SK-N-SH (cell line): ENCODE results near the gene NXNL1. TPM values are rescaled to one million over a fixed set of nuclear protein-coding genes. Genes with fewer than 3 reads are reported as not detected.

Experiments
- CTCF ChIA-PET: fragments of 300-600, 350-600 bp; formaldehyde crosslinking; extraction: SDS; loops from one replicate; lab custom pipeline; 2021; lab: Yijun Ruan, JAX
- POLR2A ChIA-PET: fragments of 350-600 bp; sonication (Branson Sonifier 250); formaldehyde crosslinking; extraction: SDS; loops from one replicate; lab custom pipeline; 2020; ENCODE audit warnings: antibody characterized with exemption, inconsistent platforms; lab: Yijun Ruan, JAX
- DNase-seq: peaks from one replicate; pipeline ENCODE4 v3.0.0; 2012
- H2AFZ ChIP-seq: fragments of 200-600 bp; sonication (generic); 2 replicates; pipeline ENCODE4 v1.8.1; 2016; ENCODE audit warnings: antibody characterized with exemption, mild to moderate bottlenecking, low read depth
- H3F3A ChIP-seq: fragments of 200-600 bp; sonication (generic); replicated peaks from 2 replicates; pipeline ENCODE3; 2016; ENCODE audit warnings: antibody characterized with exemption, mild to moderate bottlenecking; ENCODE audit not compliant: insufficient read depth
- H3K27ac ChIP-seq, 2 experiments: fragments of 200-500 bp in 1 of 2; fragments of 200-600 bp in 1 of 2; sonication (Bioruptor generic) in 1 of 2; sonication (generic), shearing (Covaris generic) in 1 of 2; 2 replicates each; pipeline versions ENCODE4 v1.5.1 to v1.6.1; 2014 to 2016; ENCODE audit warnings: low read depth in 2 of 2, inconsistent platforms in 1 of 2, low read length in 1 of 2, mild to moderate bottlenecking in 1 of 2, mixed read lengths in 1 of 2
- H3K27me3 ChIP-seq: fragments of 200-600 bp; sonication (generic), shearing (Covaris generic); 2 replicates; pipeline ENCODE4 v1.6.1; 2016; ENCODE audit warnings: mixed run types; ENCODE audit not compliant: insufficient read depth
- H3K36me3 ChIP-seq, 2 experiments: fragments of 200-500 bp in 1 of 2; fragments of 200-600 bp in 1 of 2; sonication (Bioruptor generic) in 1 of 2; sonication (generic) in 1 of 2; replicated peaks in 1 of 2; 2 replicates each; pipeline versions ENCODE3 to v1.5.1; 2014 to 2016; ENCODE audit warnings: low read length in 1 of 2, mild to moderate bottlenecking in 1 of 2; ENCODE audit not compliant: insufficient read depth in 2 of 2, control insufficient read depth in 1 of 2
- H3K4me1 ChIP-seq, 2 experiments: fragments of 200-500 bp in 1 of 2; fragments of 200-600 bp in 1 of 2; sonication (Bioruptor generic) in 1 of 2; sonication (generic), shearing (Covaris generic) in 1 of 2; 2 replicates each; pipeline versions ENCODE4 v1.5.1 to v1.6.1; 2014 to 2016; ENCODE audit warnings: low read depth in 1 of 2, low read length in 1 of 2, mixed run types in 1 of 2; ENCODE audit not compliant: insufficient read depth in 2 of 2, control insufficient read depth in 1 of 2
- H3K4me2 ChIP-seq: fragments of 200-600 bp; sonication (generic), shearing (Covaris generic); 2 replicates; pipeline ENCODE4 v1.6.1; 2017; ENCODE audit warnings: mixed run types
- H3K4me3 ChIP-seq, 2 experiments: fragments of 200-500 bp in 1 of 2; fragments of 200-600 bp in 1 of 2; sonication (Bioruptor generic) in 1 of 2; sonication (generic), shearing (Covaris generic) in 1 of 2; 2 replicates each; pipeline versions ENCODE4 v1.5.1 to v1.8.1; 2014 to 2016; ENCODE audit warnings: low read depth in 2 of 2, inconsistent platforms in 1 of 2, low read length in 1 of 2, mild to moderate bottlenecking in 1 of 2, mixed read lengths in 1 of 2, moderate library complexity in 1 of 2
- H3K79me2 ChIP-seq: fragments of 200-600 bp; sonication (generic); 2 replicates; pipeline ENCODE4 v1.8.1; 2017; ENCODE audit warnings: mild to moderate bottlenecking; ENCODE audit not compliant: insufficient read depth
- H3K9ac ChIP-seq: fragments of 200-600 bp; sonication (generic); 2 replicates; pipeline ENCODE4 v1.6.1; 2017; ENCODE audit warnings: mixed run types
- H3K9me2 ChIP-seq: fragments of 200-600 bp; sonication (generic); 2 replicates; pipeline ENCODE4 v1.6.1; 2017; ENCODE audit warnings: mixed run types
- H3K9me3 ChIP-seq: fragments of 200-600 bp; sonication (generic); 2 replicates; pipeline ENCODE4 v1.6.1; 2017; ENCODE audit warnings: mixed run types, mild to moderate bottlenecking, moderate library complexity
- H4K20me1 ChIP-seq: fragments of 200-600 bp; sonication (generic); 2 replicates; pipeline ENCODE4 v1.6.1; 2017; ENCODE audit warnings: mild to moderate bottlenecking, mixed run types; ENCODE audit not compliant: insufficient read depth
- CHD2 ChIP-seq: fragments of 150-350 bp; IDR thresholded peaks from 2 replicates; pipeline ENCODE4 v1.6.1; 2018; ENCODE audit warnings: low read length; ENCODE audit not compliant: partially characterized antibody
- EP300 ChIP-seq, 2 experiments: IDR thresholded peaks; 2 replicates each; pipeline versions ENCODE4 v1.4.0 to v1.6.1; 2012; ENCODE audit warnings: borderline replicate concordance in 1 of 2, low read depth in 1 of 2, low read length in 1 of 2
- EZH2phosphoT487 ChIP-seq: fragments of 200-600 bp; sonication (generic); IDR thresholded peaks from 2 replicates; pipeline ENCODE4 v1.6.1; 2017; ENCODE audit warnings: low read depth, mixed run types, mild to moderate bottlenecking, antibody characterized with exemption, moderate library complexity, borderline replicate concordance
- FOXM1 ChIP-seq: IDR thresholded peaks from 2 replicates; pipeline ENCODE4 v1.4.0; 2012; ENCODE audit warnings: low read depth, mild to moderate bottlenecking
- GABPA ChIP-seq: IDR thresholded peaks from 2 replicates; pipeline ENCODE4 v1.4.0; 2012; ENCODE audit warnings: low read depth, mild to moderate bottlenecking
- GATA2 ChIP-seq: sonication (generic); formaldehyde crosslinking; IDR thresholded peaks from 2 replicates; pipeline ENCODE4 v1.5.0; 2020; ENCODE audit warnings: mild to moderate bottlenecking, missing genetic modification reagents
- MEF2A ChIP-seq: IDR thresholded peaks from 2 replicates; pipeline ENCODE4 v1.4.0; 2012; ENCODE audit warnings: low read depth, borderline replicate concordance
- MXI1 ChIP-seq: IDR thresholded peaks from 2 replicates; pipeline ENCODE4 v1.6.1; 2012; ENCODE audit warnings: mild to moderate bottlenecking, low read depth, low read length, improper control_type of control experiment
- NFIC ChIP-seq: IDR thresholded peaks from 2 replicates; pipeline ENCODE4 v1.4.0; 2012; ENCODE audit warnings: borderline replicate concordance
- NRF1 ChIP-seq: IDR thresholded peaks from 2 replicates; pipeline ENCODE4 v1.6.1; 2012; ENCODE audit warnings: low read depth, mild to moderate bottlenecking, low read length
- RAD21 ChIP-seq: IDR thresholded peaks from 2 replicates; pipeline ENCODE4 v1.6.1; 2012; ENCODE audit warnings: mild to moderate bottlenecking, low read length
- RFX5 ChIP-seq: IDR thresholded peaks from 2 replicates; pipeline ENCODE4 v1.6.1; 2012; ENCODE audit warnings: mild to moderate bottlenecking, improper control_type of control experiment, low read length
- TCF12 ChIP-seq: IDR thresholded peaks from 2 replicates; pipeline ENCODE4 v1.4.0; 2012
- TEAD4 ChIP-seq: IDR thresholded peaks from 2 replicates; pipeline ENCODE4 v1.4.0; 2012; ENCODE audit warnings: mild to moderate bottlenecking, borderline replicate concordance; ENCODE audit not compliant: insufficient read depth
- YY1 ChIP-seq: IDR thresholded peaks from 2 replicates; pipeline ENCODE4 v1.4.0; 2012; ENCODE audit warnings: low read depth, mild to moderate bottlenecking
- ZBTB33 ChIP-seq: IDR thresholded peaks from 2 replicates; pipeline ENCODE4 v1.4.0; 2012; ENCODE audit warnings: low read depth, borderline replicate concordance
- WGBS: methylation state at CpG from one replicate; pipeline ENCODE4 v1.1.6; 2017; ENCODE audit warnings: low lambda C conversion rate; 5-methylcytosine and 5-hydroxymethylcytosine counted together
- polyA plus RNA-seq, 3 experiments: library from polyadenylated mRNA; depleted of rRNA; stranded (reverse); fragments of >200 nt; gene quantifications; 2 replicates each; pipeline ENCODE4 v1.2.3, GENCODE V29; 2012
- TF ChIP-seq, protein P1 (sequence below): fragments of 200-600 bp; sonication (generic); IDR thresholded peaks from 2 replicates; pipeline ENCODE4 v1.6.1; 2017; ENCODE audit warnings: antibody characterized with exemption, mild to moderate bottlenecking, moderate library complexity
- TF ChIP-seq, protein P2 (sequence below): IDR thresholded peaks from 2 replicates; pipeline ENCODE4 v1.6.1; 2012; ENCODE audit warnings: mild to moderate bottlenecking, low read depth, low read length, moderate library complexity

NXNL1 gene
- polyA plus RNA-seq, 1 of the 3 experiments (the other 2 are of a cell fraction) = not detected

- H3F3A ChIP-seq = peaks cover 7% of the 10 kb centered on the region
- DNase-seq = peak; percentile 6
- peaks cover 6% of the 10 kb centered on the region; the same call in 1 of the 2 replicates for H3K79me2 ChIP-seq
- no peaks in the 10 kb centered on the region for H3K9me2 ChIP-seq
- no peaks in the 10 kb centered on the region for H3K9me3 ChIP-seq
- H3K27me3 ChIP-seq = no peaks in the 10 kb centered on the region
- H3K4me2 ChIP-seq = no peak overlapping the region
- H3K4me3 ChIP-seq = no peak overlapping the region
- ChIA-PET CTCF (interaction anchor here (1.0 kb wide), 1 partner anchor 13 kb away, joined by 5 read pairs; no protein-coding TSS in a partner anchor), POLR2A (interaction anchor here (1.0 kb wide), 1 partner anchor 12 kb away, joined by 4 read pairs; no protein-coding TSS in a partner anchor)
- peaks cover 4% of the 10 kb centered on the region for H4K20me1 ChIP-seq
- H2AFZ ChIP-seq = no peak overlapping the region
- H3K4me1 ChIP-seq = peaks cover 0 to 11% of the 10 kb centered on the region in 2 experiments; a peak in 1 of 4 replicates
- no peak overlapping the region for H3K27ac ChIP-seq
- H3K36me3 ChIP-seq = no peaks in the 10 kb centered on the region
- no peak overlapping the region for H3K9ac ChIP-seq
- TF ChIP-seq, protein P1, sequence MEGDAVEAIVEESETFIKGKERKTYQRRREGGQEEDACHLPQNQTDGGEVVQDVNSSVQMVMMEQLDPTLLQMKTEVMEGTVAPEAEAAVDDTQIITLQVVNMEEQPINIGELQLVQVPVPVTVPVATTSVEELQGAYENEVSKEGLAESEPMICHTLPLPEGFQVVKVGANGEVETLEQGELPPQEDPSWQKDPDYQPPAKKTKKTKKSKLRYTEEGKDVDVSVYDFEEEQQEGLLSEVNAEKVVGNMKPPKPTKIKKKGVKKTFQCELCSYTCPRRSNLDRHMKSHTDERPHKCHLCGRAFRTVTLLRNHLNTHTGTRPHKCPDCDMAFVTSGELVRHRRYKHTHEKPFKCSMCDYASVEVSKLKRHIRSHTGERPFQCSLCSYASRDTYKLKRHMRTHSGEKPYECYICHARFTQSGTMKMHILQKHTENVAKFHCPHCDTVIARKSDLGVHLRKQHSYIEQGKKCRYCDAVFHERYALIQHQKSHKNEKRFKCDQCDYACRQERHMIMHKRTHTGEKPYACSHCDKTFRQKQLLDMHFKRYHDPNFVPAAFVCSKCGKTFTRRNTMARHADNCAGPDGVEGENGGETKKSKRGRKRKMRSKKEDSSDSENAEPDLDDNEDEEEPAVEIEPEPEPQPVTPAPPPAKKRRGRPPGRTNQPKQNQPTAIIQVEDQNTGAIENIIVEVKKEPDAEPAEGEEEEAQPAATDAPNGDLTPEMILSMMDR = no peak
- TF ChIP-seq MXI1 (no peak), NFIC (no peak), ZBTB33 (no peak), EZH2phosphoT487 (no peak), NRF1 (no peak)
- WGBS = 77% methylated on average over 3 of the region's 3 CpGs
These were observed 22.3 kb upstream of the NXNL1 start for GRCh38 chr19:17482877-17483604.

- H3K27ac ChIP-seq = no peak overlapping the region
- no peaks in the 10 kb centered on the region for H3K27me3 ChIP-seq
- H3K9me2 ChIP-seq = no peaks in the 10 kb centered on the region
- 95% methylated on average over 7 of the region's 13 CpGs for WGBS
- POLR2A ChIA-PET = no interaction called here
- TF ChIP-seq, protein P2, sequence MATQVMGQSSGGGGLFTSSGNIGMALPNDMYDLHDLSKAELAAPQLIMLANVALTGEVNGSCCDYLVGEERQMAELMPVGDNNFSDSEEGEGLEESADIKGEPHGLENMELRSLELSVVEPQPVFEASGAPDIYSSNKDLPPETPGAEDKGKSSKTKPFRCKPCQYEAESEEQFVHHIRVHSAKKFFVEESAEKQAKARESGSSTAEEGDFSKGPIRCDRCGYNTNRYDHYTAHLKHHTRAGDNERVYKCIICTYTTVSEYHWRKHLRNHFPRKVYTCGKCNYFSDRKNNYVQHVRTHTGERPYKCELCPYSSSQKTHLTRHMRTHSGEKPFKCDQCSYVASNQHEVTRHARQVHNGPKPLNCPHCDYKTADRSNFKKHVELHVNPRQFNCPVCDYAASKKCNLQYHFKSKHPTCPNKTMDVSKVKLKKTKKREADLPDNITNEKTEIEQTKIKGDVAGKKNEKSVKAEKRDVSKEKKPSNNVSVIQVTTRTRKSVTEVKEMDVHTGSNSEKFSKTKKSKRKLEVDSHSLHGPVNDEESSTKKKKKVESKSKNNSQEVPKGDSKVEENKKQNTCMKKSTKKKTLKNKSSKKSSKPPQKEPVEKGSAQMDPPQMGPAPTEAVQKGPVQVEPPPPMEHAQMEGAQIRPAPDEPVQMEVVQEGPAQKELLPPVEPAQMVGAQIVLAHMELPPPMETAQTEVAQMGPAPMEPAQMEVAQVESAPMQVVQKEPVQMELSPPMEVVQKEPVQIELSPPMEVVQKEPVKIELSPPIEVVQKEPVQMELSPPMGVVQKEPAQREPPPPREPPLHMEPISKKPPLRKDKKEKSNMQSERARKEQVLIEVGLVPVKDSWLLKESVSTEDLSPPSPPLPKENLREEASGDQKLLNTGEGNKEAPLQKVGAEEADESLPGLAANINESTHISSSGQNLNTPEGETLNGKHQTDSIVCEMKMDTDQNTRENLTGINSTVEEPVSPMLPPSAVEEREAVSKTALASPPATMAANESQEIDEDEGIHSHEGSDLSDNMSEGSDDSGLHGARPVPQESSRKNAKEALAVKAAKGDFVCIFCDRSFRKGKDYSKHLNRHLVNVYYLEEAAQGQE = no peak
- TF ChIP-seq RAD21 = no peak
- TF ChIP-seq GABPA = no peak
- no peak for TF ChIP-seq TEAD4
- TF ChIP-seq FOXM1 = no peak
- TF ChIP-seq CHD2 = no peak
- TF ChIP-seq TCF12 = no peak
- no peak for TF ChIP-seq YY1
- TF ChIP-seq GATA2 (CRISPR knock-in tag) = no peak
- TF ChIP-seq MEF2A = no peak
- TF ChIP-seq MXI1 = no peak
- TF ChIP-seq EP300 (IDR thresholded peaks at IDR 0.05; ENCODE audit: borderline replicate concordance in 1 of 2, low read depth in 1 of 2, low read length in 1 of 2) = no peak
- TF ChIP-seq RFX5 = no peak
- TF ChIP-seq, all 33 proteins: peak for 0
- Histone ChIP-seq H3K4me3 (no peak overlapping the region), H3F3A (peaks cover 7% of the 10 kb centered on the region), H4K20me1 (peaks cover 4% of the 10 kb centered on the region), H3K79me2 (peaks cover 11% of the 10 kb centered on the region), H3K9me3 (no peaks in the 10 kb centered on the region), H2AFZ (no peak overlapping the region), H3K4me1 (peaks cover 0 to 12% of the 10 kb centered on the region in 2 experiments; a peak in 1 of 4 replicates), H3K9ac (no peak overlapping the region), H3K4me2 (no peak overlapping the region), H3K36me3 (no peaks in the 10 kb centered on the region)
- CTCF ChIA-PET = interaction anchor here (1.0 kb wide), 1 partner anchor 15 kb away, joined by 3 read pairs; no protein-coding TSS in a partner anchor
- DNase-seq = no peak
These were observed 21.3 kb upstream of the NXNL1 start for GRCh38 chr19:17481986-17482385.
